ENCODE measurements around the gene DNAH8. TPM values are rescaled to one million over a fixed set of nuclear protein-coding genes. Genes with fewer than 3 reads are reported as not detected.

The DNAH8 gene
- total RNA-seq, 2 experiments from 2014 or later = 0.04 TPM

DNA sequence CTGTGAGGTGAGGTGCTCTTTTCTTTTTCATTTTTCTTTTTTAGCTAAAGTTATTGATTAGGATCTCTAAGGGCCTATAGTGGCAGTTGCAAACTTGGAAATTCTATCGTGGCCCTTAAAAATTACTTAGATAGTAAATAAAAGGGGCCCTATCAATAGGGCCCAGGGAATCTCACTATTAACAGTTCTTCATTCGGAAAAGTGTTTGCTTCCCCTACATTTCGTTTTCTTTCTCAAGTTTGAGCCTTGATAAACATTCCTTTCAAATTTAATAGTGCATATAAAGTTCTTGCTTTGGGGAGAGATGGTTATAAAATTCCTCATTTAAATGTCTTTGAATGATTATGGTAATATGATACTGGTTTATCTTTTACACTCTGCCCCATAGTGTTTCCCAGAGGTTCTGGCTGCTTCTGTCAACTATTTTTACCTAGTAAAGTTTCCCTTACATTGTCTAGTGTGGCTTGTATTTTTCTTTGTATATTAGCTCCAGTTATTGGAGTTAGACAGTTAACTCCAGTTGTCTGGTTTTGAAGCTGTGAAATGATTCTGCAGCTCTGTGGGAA, 263.1 kb downstream of the DNAH8 start:
- ChIA-PET CTCF (no interaction called here), POLR2A (no interaction called here)

DNA sequence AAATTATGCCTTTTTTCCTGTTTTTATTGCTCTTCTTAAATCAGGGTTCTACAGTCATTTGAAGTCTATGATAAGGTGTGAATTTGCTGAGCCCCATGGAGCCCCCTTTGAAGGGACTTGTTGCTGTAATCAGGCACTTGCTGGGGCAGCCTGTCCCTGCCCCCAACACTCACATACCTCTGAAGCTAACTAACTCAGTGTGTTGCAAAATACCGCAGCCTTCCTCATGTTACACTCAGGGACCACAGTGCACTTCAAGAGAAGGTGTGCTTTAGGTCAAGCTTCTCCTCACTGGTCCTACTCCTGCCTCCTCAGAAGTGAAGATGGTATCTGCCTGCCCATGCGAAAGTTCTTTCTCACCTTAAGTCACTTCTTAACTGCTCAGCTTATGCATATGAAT, 267.4 kb downstream of the DNAH8 start:
- ChIA-PET CTCF (no interaction called here), POLR2A (no interaction called here)

DNA sequence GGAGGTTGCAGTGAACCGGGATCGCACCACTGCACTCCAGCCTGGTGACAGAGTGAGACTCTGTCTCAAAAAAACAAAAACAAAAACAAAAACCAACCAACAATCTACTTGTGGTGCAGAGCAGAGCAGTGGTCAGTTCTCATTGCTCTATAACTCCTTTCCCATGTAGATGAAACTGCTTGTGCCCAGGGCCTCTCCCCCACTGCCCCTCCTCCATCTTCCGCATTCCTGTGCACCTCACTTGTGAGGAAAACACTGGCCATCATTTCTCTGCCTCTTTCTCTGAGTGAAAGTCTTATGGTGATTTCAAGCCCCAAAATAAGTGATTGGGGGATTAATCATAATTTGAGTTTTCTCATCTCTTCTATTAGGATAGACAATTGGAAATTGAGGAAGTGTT, 269.6 kb downstream of the DNAH8 start:
- POLR2A ChIA-PET = no interaction called here
- CTCF ChIA-PET = no interaction called here

DNA sequence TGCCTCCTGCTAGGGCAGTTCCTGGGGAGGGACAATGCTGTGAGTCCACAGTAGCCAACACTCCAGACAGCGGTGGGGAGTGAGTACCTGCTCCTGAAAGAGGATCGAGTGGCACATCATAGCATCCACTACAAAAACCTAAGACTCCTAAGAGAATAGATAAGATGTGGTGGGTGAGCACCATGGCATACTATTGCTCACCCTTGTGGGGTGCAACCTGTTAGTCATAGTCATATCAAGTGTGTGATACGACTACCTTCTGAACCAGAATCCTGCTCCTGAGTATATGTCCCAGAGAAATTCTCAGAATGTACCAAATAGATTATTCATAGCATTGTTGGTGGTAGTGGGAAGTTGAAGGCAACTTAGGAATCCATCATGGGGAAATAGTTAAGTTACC, 270.7 kb downstream of the DNAH8 start:
- ChIA-PET CTCF (no interaction called here), POLR2A (no interaction called here)

DNA sequence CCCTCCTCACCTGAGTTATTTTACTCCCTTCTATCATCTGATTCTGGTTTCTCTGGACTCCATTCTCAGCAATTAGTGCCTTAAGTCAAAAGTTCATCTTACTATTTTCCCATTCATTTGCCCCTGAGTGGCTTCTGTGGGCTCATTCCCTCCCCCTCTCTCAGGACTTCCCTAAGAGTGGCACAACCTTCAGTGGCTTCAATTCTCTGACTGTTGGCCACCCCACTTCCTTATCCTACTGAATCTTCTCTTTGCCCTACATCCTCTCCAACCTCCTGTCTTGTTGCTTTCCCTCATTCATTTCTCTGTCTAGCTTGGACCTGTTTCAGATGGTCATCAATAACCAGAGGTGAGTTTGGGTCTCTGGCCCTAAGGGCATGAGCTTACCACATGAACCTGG, 272.4 kb downstream of the DNAH8 start:
- ChIA-PET POLR2A (no interaction called here), CTCF (no interaction called here)

DNA sequence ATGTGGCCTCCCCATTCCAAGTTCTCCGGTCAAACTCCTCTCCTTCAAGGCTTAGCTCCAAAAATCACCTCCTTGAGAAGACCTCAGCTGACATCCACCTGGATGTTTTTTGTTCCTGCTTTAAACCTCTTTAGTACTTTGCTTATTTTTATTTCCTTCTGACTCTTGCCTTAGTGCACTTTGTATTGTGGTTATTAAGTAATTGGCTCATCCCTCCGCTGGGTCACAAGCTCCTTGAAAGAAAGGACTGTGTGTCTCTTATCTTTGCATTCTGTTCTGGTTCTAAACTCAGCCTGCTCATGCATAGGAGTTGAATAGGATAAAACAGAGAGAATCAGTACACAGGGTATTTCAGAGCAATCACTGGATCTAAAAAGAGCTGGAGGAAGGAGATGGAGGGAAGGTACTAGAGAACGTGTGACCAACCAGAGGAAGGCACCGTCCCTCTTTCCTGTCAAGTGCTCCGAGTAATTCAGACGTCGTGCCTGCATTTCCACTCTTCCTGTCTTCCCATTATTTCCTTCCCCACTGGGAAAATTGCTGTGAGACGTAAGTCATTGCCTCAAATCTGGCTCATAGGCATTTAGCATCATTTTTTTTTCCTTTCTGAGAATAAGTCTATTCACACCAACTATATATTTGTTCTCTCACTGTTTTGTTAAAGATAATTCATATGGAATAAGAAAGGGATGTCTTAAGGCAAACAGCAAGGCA, 273.8 kb downstream of the DNAH8 start:
- ChIA-PET POLR2A (no interaction called here), CTCF (interaction anchor here (0.5 kb wide), 1 partner anchor 444 kb away, joined by 3 read pairs; no protein-coding TSS in a partner anchor)

DNA sequence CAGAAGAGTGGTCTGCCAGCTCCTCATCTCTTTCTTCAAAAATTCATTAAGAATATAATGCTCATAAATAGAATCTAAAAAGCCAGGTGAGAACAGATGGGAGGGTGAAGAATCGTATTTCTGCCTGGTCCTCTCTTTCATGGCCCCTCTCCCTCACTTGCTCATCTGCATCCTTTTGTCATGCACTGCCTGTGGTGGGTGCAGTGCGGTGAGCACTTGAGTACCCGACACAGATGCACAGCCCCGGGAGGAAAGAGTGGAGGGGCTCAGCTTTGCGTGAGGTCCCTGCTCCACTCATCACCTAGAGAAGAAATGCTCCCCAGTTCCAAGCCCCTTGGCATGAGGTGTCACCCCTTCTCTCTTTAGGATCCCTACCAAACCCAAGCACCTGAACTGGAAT, 275.4 kb downstream of the DNAH8 start:
- POLR2A ChIA-PET = no interaction called here
- CTCF ChIA-PET = no interaction called here

DNA sequence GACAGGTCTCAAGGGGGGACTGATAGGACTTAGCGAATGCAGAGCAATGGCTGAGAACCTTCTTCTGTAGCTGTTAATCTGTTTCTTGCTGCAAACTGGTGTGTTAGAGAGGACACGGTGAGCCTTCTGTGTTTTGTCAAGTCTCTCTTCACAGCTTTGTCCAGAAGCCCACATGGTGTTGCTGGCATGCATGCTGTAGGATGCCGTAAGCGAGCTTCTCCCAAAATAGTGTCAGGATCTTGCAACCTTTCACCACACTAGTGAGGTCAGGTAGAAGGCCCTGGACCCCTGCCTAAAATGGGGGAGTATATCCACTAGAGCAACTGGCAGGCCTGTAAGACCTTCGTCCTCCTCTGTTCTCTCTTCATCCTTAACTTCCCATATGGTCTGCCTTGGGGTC, 281.6 kb downstream of the DNAH8 start:
- CTCF ChIA-PET = interaction anchor here (0.9 to 2.3 kb wide), 3 partner anchors 307 to 339 kb away, joined by 3 to 7 read pairs (median 7); no protein-coding TSS in a partner anchor
- POLR2A ChIA-PET = no interaction called here

DNA sequence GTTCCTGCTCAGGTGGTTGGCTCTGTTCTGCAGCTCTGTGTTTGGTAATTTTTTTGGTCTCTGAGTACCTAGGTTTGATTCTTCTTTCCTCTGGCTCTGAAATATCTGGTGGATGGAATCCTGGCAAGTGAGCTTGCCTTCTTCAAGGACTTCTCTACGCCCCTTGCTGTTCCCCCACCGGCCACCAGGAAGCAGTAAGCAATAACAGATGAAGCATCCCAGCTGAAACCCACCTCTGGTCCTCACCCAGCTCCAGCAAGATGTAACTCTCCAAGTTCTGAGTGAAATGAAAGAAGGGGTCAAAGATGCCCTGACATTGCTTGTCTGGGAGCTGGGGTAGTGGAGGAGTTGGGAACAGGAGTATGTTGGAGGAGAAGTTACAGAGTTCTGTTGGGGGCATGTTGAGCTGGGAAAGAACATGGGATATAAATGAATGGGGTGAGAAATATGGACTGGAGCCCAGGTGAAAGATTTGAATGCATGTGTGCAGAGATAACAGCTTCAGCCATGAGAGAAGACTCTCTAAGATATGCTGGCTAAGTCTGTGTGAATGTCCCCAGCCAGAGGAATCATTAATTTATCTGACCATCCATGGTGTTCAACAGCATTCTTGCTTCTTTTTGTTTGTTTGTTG, 282.1 kb downstream of the DNAH8 start:
- POLR2A ChIA-PET = no interaction called here
- CTCF ChIA-PET = interaction anchor here (0.9 to 2.3 kb wide), 3 partner anchors 306 to 338 kb away, joined by 3 to 7 read pairs (median 7); no protein-coding TSS in a partner anchor

DNA sequence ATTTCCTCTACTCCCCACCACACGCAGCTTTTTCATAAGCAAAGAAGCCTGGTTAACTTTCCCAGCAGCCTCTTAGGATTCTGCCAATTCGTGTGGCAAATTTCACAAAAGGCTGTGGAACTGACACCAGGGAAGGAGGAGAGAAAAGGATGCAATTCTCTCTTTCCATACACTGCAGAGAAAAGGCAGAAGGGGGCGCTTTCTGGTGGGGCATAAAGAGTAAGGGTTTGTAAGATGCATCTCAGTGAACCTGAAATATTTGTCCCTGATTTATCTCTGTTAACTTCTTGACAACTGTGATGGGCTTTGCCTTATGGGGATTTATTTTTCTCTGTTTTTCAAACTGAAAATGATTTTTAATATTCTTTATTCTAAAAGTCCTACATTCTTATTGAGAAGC, 288.0 kb downstream of the DNAH8 start:
- ChIA-PET CTCF (interaction anchor here (3.2 kb wide), 1 partner anchor 300 kb away, joined by 17 read pairs; no protein-coding TSS in a partner anchor), POLR2A (no interaction called here)

DNA sequence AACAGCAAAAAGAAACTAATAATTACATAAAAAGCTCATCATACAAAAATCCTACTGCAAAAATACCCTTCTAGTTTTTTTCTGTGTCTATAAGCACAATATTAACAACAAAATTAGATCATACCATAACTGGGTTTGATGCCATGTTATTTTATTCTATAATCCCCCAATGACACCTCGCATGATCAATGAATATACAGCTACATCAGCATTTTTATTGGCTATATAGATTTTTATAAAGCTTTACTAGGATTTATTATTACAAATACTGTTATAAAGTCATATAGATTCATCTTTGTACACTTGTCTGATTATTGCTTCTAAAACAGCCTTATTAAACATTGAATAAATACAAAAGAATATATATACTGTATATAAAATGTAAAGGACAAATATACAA, 288.4 kb downstream of the DNAH8 start:
- CTCF ChIA-PET = interaction anchor here (3.2 kb wide), 1 partner anchor 300 kb away, joined by 17 read pairs; no protein-coding TSS in a partner anchor
- POLR2A ChIA-PET = no interaction called here

DNA sequence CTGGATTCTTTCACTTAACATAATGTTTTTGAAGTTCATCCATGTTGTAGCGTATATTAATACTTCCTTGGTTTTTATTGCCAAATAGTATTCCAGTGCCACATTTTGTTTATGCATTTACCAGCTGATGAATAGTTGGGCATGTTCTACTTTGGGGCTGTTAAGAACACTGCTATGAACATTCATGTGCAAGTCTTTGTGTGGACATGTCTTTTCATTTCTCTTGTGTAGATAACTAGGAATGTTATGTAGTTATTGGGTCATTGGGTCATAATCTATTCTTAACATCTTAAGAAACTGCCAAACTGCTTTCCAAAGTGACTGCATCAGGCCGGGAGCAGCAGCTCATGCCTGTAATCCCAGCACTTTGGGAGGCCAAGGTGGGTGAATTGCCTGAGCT, 289.7 kb downstream of the DNAH8 start:
- ChIA-PET CTCF (no interaction called here), POLR2A (no interaction called here)

DNA sequence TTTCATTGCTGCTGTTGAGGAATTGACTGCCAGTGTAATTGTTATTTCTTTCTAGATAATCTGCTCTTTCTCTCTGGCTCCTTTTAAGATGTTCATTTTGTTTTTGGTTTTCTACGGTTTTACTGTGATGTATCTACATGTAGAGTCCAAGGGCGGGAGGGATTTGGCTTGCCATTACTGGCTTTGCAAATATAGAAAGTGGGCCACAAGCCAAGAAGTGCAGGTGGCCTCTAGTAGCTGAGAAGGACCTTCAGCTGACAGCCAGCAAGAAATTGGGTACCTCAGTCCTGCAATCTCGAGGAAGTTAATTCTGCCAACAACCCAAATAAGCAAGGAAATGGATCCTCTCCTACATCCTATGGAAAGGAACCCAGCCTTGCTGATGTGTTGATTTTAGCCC, 290.7 kb downstream of the DNAH8 start:
- POLR2A ChIA-PET = no interaction called here
- CTCF ChIA-PET = no interaction called here

DNA sequence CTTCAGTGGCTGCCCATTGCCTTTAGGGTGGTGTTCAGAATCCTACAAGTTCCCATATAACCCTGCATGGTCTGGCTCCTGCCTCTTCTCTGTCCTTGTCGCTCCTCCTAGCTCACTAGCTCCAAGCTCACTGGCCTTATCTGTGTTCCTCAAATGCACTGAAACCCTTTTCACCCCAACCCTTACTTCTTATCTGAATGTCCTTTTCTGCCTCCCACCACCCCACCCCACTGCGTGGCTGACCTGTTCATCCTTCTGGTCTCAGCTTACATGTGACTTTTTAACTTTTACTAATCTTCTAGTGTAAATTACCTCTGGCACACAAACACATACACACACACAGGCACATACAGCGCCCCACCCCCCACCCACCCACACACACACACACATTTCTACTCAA, 292.5 kb downstream of the DNAH8 start:
- CTCF ChIA-PET = no interaction called here

DNA sequence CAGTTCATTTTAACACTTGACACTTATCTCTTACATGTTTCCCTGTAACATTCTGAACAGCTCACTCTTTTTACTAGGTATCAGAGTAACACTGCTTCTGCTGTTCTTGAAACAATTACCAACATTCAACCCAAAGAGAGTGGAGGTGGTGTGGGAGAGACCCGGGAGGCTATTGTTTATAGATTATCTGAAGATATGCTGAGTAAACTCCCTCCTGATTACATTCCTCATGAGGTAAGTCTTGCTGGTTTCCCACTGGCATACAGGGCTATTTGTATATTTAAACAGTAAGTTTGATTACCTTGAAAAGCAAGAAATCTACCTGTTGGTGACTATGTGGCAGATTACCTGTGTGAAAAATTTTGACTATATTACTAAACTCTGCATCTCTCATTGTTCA, 293.6 kb downstream of the DNAH8 start:
- ChIA-PET CTCF (interaction anchor here (0.9 kb wide), 1 partner anchor 291 kb away, joined by 3 read pairs; no protein-coding TSS in a partner anchor), POLR2A (no interaction called here)

More for the DNA sequence above, 292.5 kb downstream of the DNAH8 start:
- POLR2A ChIA-PET = no interaction called here

DNA sequence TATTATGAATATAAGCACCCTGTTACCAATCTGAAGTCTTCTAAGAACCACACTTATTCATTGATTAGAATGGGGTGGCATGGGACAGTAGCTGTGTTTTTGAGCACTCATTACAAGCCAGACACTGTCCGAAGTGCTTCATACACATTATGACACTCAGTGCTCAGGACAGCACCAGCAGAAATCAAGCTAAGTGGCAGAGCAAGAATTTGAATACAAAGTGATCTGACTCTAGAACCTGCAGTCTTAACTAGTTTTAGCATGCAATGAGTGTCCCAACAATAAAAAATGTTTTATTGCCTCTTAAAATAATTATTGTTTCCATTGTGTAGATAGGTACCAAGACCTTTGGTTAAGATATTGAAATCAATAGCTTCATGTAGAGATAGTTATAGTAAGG, 294.4 kb downstream of the DNAH8 start:
- CTCF ChIA-PET = interaction anchor here (0.9 kb wide), 1 partner anchor 292 kb away, joined by 3 read pairs; no protein-coding TSS in a partner anchor

DNA sequence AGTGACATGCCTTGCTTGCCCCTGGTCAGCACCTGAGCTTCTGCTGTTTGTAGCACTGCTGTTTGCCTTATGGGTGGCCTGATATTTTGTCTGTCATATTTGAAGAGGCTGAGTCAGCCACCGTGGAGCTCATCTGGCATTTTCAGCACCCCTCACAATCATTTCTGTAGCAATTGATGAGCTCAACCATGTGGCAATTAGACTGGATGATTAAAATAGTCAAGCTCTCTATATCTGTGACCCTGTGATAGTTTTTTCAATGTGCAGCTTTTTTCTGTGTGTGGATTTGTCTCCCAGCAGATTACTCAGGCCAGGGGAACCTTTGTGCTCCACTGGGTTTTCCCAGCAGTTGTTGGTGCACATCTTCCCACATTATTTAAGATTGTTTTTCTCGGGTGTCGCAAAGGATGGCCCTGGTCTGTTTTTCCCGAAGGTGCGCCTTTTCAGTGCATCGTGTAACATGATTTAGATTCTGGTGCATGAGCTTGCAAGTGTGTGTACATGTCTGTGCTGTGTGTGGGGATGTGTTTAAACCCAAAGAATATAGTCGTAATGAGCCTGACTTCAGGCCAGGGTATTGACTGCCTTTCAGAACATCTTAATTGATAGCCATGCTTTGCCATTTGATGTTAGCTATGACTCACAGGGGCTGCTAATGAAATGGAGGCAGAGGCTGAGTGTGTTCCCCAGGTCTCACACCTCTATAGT, 301.9 kb downstream of the DNAH8 start:
- ChIA-PET POLR2A (no interaction called here), CTCF (no interaction called here)

More for the DNA sequence above, 294.4 kb downstream of the DNAH8 start:
- POLR2A ChIA-PET = no interaction called here

DNA sequence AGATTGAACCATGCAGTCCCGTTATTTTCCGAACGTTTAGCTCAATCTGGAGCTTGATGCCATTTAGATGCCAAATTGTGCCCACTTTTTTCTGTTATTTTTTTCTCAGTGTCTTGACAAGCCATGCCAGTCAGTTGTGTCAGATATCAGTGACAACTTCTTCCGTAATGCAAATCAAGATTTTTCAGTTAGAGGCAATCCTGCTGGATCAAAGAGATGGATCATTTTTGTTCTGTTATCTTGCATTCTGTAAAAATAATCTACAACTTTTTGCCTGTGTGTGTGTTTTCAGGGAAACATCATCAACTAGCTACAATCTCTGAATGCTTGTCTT, 302.4 kb downstream of the DNAH8 start:
- ChIA-PET CTCF (no interaction called here), POLR2A (no interaction called here)

DNA sequence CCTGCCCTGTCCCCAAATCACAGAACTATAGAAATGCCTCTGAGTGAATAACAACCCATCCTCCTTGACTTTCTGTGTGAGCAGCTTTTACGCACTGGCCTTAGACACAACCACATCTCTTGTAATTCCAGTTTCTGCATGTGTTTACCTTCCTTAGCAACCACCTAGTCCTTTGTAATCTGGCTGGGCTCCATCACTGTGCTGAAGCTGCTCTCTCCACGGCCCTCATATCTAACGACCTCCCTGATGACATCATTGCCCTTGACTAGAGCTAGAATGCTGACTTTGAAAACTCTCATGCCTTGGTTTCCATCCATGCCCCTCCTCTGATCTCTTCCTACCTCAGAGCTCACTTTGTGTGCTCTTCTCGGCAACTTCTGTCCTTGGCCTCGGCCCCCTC, 303.0 kb downstream of the DNAH8 start:
- ChIA-PET CTCF (no interaction called here), POLR2A (no interaction called here)

DNA sequence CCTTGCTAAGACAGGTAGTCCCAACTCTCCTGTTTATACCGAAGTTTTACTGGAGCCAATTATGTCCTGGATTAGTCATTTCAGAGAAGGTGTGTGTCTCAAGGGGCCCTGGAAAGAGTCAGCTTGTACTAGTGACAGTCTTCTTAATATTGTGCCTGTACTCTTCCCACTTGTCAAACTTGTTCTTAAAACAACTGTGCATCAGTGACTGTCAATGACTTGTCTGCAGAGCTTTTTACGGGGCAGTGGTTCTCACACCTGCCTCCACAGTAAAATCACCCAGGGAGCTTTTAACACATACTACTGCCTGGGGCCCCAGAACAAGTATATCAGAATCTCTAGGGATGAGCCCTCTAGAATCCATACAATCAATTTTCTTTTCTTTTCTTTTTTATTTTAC, 305.0 kb downstream of the DNAH8 start:
- POLR2A ChIA-PET = no interaction called here
- CTCF ChIA-PET = no interaction called here

DNA sequence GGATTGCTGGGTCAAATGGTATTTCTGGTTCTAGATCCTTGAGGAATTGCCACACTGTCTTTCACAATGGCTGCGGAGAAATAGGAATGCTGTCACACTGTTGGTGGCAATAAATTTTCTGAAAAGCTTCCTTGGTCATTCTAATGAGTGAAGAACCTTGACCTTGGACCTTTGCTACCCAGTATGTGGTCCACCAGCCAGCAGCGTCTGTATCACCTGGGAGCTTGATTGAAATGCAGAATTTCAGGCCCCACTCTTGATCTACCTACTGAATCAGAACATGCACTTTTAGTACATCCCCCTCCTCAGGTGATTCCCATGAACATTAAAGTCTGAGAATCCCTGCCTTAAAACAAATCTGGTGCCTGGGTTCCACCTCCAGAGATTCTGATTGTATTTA, 305.9 kb downstream of the DNAH8 start:
- POLR2A ChIA-PET = no interaction called here
- CTCF ChIA-PET = no interaction called here

Measured in activated CD8-positive, alpha-beta memory T cell treated with anti-CD3 and anti-CD28 coated beads for 36 hours (primary cell).